HepG2 (cell line): ENCODE results near the gene ZNF445. TPM values are rescaled to one million over a fixed set of nuclear protein-coding genes. Genes with fewer than 3 reads are reported as not detected.

Experiments
- ATF2 ChIP-seq: sonication (generic); formaldehyde crosslinking; IDR thresholded peaks from 2 replicates; pipeline ENCODE4 v1.4.0; 2020; ENCODE audit warnings: missing genetic modification reagents
- ESRRA ChIP-seq: sonication (generic); formaldehyde crosslinking; IDR thresholded peaks from 2 replicates; pipeline ENCODE4 v1.5.1; 2020; ENCODE audit warnings: mild to moderate bottlenecking, low read depth, missing genetic modification reagents
- FOXC1 ChIP-seq: sonication (generic); formaldehyde crosslinking; IDR thresholded peaks from 2 replicates; pipeline ENCODE4 v1.8.0; 2022; ENCODE audit warnings: mild to moderate bottlenecking, missing genetic modification reagents, borderline replicate concordance
- HIVEP1 ChIP-seq: sonication (generic); formaldehyde crosslinking; IDR thresholded peaks from 2 replicates; pipeline ENCODE4 v1.4.0; 2020; ENCODE audit warnings: mild to moderate bottlenecking, missing genetic modification reagents
- NKX3-1 ChIP-seq: sonication (generic); formaldehyde crosslinking; IDR thresholded peaks from 2 replicates; pipeline ENCODE4 v1.5.0; 2020; ENCODE audit warnings: missing genetic modification reagents
- NONO ChIP-seq, 2 experiments: fragments of 450-650 bp in 1 of 2; sonication (generic) in 1 of 2; formaldehyde crosslinking in 1 of 2; IDR thresholded peaks in 1 of 2; conservative IDR thresholded peaks in 1 of 2; 2 replicates each; pipeline versions ENCODE4 v1.6.1 to v1.8.0; 2017 to 2022; ENCODE audit warnings: mild to moderate bottlenecking in 1 of 2, missing genetic modification reagents in 1 of 2, moderate library complexity in 1 of 2
- PAWR ChIP-seq: sonication (generic); formaldehyde crosslinking; IDR thresholded peaks from 2 replicates; pipeline ENCODE4 v1.4.0; 2020; ENCODE audit warnings: missing genetic modification reagents, mild to moderate bottlenecking, borderline replicate concordance
- SOX13 ChIP-seq, 3 experiments: fragments of 450-650 bp in 1 of 3; sonication (generic) in 1 of 3; formaldehyde crosslinking in 1 of 3; IDR thresholded peaks in 2 of 3; conservative IDR thresholded peaks in 1 of 3; 2 replicates each; pipeline versions ENCODE4 v1.5.0 to v1.6.1; 2016 to 2020; ENCODE audit warnings: antibody characterized with exemption in 1 of 3, mild to moderate bottlenecking in 1 of 3, missing compliant biosample characterization in 1 of 3, missing genetic modification reagents in 1 of 3, moderate library complexity in 1 of 3
- SOX5 ChIP-seq: IDR thresholded peaks from 2 replicates; pipeline ENCODE4 v1.6.1; 2016; ENCODE audit warnings: borderline replicate concordance
- TCF7 ChIP-seq: sonication (generic); IDR thresholded peaks from 2 replicates; pipeline ENCODE4 v1.6.1; 2016; ENCODE audit warnings: antibody characterized with exemption, low read depth
- YEATS2 ChIP-seq: sonication (generic); formaldehyde crosslinking; IDR thresholded peaks from 2 replicates; pipeline ENCODE4 v1.4.0; 2020; ENCODE audit warnings: missing genetic modification reagents, borderline replicate concordance
- ZFYVE20 ChIP-seq: sonication (generic); formaldehyde crosslinking; IDR thresholded peaks from 2 replicates; pipeline ENCODE4 v1.8.0; 2023; ENCODE audit warnings: low read depth, mild to moderate bottlenecking, moderate library complexity, missing genetic modification reagents, borderline replicate concordance
- ZNF264 ChIP-seq: sonication (generic); formaldehyde crosslinking; IDR thresholded peaks from 2 replicates; pipeline ENCODE4 v1.4.0; 2020; ENCODE audit warnings: missing genetic modification reagents
- ZNF3 ChIP-seq: IDR thresholded peaks from 2 replicates; pipeline ENCODE4 v1.7.0; 2017; ENCODE audit warnings: inconsistent platforms
- ZNF350 ChIP-seq: sonication (generic); formaldehyde crosslinking; IDR thresholded peaks from 2 replicates; pipeline ENCODE4 v1.4.0; 2020; ENCODE audit warnings: mild to moderate bottlenecking, low read depth, missing genetic modification reagents, borderline replicate concordance
- ZNF512B ChIP-seq: sonication (generic); formaldehyde crosslinking; IDR thresholded peaks from 2 replicates; pipeline ENCODE4 v1.5.1; 2020; ENCODE audit warnings: missing genetic modification reagents, mild to moderate bottlenecking, borderline replicate concordance
- ZNF609 ChIP-seq: sonication (generic); formaldehyde crosslinking; IDR thresholded peaks from 2 replicates; pipeline ENCODE4 v1.4.0; 2020; ENCODE audit warnings: mild to moderate bottlenecking, missing genetic modification reagents, borderline replicate concordance
- ZNF768 ChIP-seq: sonication (generic); formaldehyde crosslinking; IDR thresholded peaks from 2 replicates; pipeline ENCODE4 v1.4.0; 2020; ENCODE audit warnings: missing genetic modification reagents
- ZNF772 ChIP-seq: sonication (generic); formaldehyde crosslinking; IDR thresholded peaks from 2 replicates; pipeline ENCODE4 v1.5.0; 2020; ENCODE audit warnings: mild to moderate bottlenecking, missing genetic modification reagents
- polyA plus RNA-seq, 8 experiments: library from polyadenylated mRNA; depleted of rRNA in 3 of 8; stranded (reverse) in 7 of 8; unstranded in 1 of 8; fragments of >200 nt; fragmentation: Illumina TruSeq in 4 of 8; extraction: Trizol in 4 of 8; gene quantifications; 2 replicates each; pipeline versions ENCODE4 v1.2.1 to v1.2.3, GENCODE V29; 2011 to 2016; ENCODE audit warnings: low read depth in 4 of 8, missing spikeins in 1 of 8, mixed read lengths in 1 of 8; ENCODE audit not compliant: insufficient read depth in 1 of 8
- total RNA-seq, 5 experiments: library from RNA; depleted of rRNA; stranded (reverse); fragments of >200 nt; fragmentation: Illumina TruSeq; extraction: Trizol; gene quantifications; 2 replicates each; pipeline ENCODE4 v1.2.3, GENCODE V29; 2016; ENCODE audit warnings: low read depth in 1 of 5

The ZNF445 gene
- total and polyA plus RNA-seq, 2 of the 13 experiments (the other 11 are each of a cell fraction or from before 2014, with no cell fraction given): 4.4 to 10.3 TPM

GRCh38 chr3:44439499-44440295, 37.8 kb downstream of the ZNF445 start (continued):
- TF ChIP-seq ATF2 (CRISPR knock-in tag): peak; percentile 76; the same call in 1 of the 2 replicates
- TF ChIP-seq SOX5: peak; percentile 98
- TF ChIP-seq ZNF768 (CRISPR knock-in tag): no peak
- TF ChIP-seq SOX13 (IDR thresholded peaks at IDR 0.05): peak; percentile 93
- TF ChIP-seq SOX13 (CRISPR knock-in tag; conservative IDR thresholded peaks at IDR 0.05 in 1 of 2, IDR thresholded peaks at IDR 0.05 in 1 of 2): peak in 1 of 2 experiments; percentile 98; a peak in 2 of 4 replicates
- peak; percentile 56; the same call in 1 of the 2 replicates for TF ChIP-seq FOXC1
- no peak for TF ChIP-seq PAWR
- TF ChIP-seq ZFYVE20: no peak
- TF ChIP-seq ZNF609 (CRISPR knock-in tag): peak; percentile 88; the same call in 1 of the 2 replicates
- peak; percentile 82 for TF ChIP-seq TCF7
- peak; percentile 88; the same call in 1 of the 2 replicates for TF ChIP-seq ZNF264 (CRISPR knock-in tag)
- peak; percentile 42; the same call in 1 of the 2 replicates for TF ChIP-seq YEATS2 (CRISPR knock-in tag)
- 0 out of 2 replicates have a peak, but pooled peaks have one; percentile 54 for TF ChIP-seq NKX3-1 (CRISPR knock-in tag)
- no peak for TF ChIP-seq ZNF3 (CRISPR knock-in tag)
- TF ChIP-seq ZNF350 (CRISPR knock-in tag): peak; percentile 94
- peak; percentile 79 for TF ChIP-seq ESRRA (CRISPR knock-in tag)
- no peak for TF ChIP-seq NONO (IDR thresholded peaks at IDR 0.05)
- peak; percentile 98 for TF ChIP-seq NONO (CRISPR knock-in tag; conservative IDR thresholded peaks at IDR 0.05)
- TF ChIP-seq ZNF512B (CRISPR knock-in tag): no peak
- TF ChIP-seq ZNF772 (CRISPR knock-in tag): peak; percentile 90; the same call in 1 of the 2 replicates
- TF ChIP-seq HIVEP1 (CRISPR knock-in tag): peak; percentile 82
